NCI-H1105 (cell line): ENCODE measurements around the gene ADAMTS7.
"Not testable (repeated sequence)": the region's sequence is repeated elsewhere in the genome, so short reads cannot be mapped to it uniquely, and the experiment has no call there.

Source experiments
- DNase-seq: peaks from one replicate; lab custom pipeline; 2025; lab: John Stamatoyannopoulos, UW

The ADAMTS7 gene, protein sequence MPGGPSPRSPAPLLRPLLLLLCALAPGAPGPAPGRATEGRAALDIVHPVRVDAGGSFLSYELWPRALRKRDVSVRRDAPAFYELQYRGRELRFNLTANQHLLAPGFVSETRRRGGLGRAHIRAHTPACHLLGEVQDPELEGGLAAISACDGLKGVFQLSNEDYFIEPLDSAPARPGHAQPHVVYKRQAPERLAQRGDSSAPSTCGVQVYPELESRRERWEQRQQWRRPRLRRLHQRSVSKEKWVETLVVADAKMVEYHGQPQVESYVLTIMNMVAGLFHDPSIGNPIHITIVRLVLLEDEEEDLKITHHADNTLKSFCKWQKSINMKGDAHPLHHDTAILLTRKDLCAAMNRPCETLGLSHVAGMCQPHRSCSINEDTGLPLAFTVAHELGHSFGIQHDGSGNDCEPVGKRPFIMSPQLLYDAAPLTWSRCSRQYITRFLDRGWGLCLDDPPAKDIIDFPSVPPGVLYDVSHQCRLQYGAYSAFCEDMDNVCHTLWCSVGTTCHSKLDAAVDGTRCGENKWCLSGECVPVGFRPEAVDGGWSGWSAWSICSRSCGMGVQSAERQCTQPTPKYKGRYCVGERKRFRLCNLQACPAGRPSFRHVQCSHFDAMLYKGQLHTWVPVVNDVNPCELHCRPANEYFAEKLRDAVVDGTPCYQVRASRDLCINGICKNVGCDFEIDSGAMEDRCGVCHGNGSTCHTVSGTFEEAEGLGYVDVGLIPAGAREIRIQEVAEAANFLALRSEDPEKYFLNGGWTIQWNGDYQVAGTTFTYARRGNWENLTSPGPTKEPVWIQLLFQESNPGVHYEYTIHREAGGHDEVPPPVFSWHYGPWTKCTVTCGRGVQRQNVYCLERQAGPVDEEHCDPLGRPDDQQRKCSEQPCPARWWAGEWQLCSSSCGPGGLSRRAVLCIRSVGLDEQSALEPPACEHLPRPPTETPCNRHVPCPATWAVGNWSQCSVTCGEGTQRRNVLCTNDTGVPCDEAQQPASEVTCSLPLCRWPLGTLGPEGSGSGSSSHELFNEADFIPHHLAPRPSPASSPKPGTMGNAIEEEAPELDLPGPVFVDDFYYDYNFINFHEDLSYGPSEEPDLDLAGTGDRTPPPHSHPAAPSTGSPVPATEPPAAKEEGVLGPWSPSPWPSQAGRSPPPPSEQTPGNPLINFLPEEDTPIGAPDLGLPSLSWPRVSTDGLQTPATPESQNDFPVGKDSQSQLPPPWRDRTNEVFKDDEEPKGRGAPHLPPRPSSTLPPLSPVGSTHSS (N-terminal part only)

DNA sequence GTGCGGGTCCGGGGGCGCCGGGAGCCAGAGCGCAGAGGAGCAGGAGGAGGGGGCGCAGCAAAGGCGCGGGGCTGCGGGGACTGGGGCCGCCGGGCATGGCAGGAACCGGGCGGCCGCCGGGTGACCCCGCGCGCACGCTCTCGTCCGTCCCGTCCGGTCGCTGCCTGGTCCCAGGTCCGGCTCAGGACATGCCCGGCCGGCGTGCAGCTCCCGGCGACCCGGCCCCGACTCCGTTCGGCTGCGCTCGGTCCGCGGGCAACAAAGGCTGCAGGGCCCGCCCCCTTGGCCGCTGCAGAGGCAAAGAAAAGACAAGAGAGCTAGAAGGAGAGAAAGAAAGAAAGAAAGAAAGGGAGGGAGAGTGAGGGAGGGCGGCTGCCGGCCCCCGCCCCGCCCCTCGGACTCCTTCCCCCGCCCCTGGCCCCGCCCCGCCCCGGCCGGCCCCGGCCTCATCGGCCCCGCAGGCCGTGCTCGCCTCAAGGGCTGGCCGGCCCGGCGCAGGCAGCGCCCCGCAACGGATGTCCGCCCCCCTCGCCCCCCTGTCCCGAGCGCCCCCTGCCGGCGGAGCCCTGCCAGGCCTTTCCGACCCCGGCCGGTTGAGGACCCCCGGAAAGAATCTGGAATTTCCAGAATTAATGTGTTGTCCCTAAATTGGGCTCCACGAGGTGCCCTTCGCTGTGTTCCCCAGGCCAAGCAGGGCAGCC is at the start of gene ADAMTS7:
Gene ADAMTS7 (minus strand): TSS at position 341 of the 701 bp plus-strand sequence. CDS start 244 bp downstream, at position 97.
- DNase-seq, result peak; percentile 10

DNA sequence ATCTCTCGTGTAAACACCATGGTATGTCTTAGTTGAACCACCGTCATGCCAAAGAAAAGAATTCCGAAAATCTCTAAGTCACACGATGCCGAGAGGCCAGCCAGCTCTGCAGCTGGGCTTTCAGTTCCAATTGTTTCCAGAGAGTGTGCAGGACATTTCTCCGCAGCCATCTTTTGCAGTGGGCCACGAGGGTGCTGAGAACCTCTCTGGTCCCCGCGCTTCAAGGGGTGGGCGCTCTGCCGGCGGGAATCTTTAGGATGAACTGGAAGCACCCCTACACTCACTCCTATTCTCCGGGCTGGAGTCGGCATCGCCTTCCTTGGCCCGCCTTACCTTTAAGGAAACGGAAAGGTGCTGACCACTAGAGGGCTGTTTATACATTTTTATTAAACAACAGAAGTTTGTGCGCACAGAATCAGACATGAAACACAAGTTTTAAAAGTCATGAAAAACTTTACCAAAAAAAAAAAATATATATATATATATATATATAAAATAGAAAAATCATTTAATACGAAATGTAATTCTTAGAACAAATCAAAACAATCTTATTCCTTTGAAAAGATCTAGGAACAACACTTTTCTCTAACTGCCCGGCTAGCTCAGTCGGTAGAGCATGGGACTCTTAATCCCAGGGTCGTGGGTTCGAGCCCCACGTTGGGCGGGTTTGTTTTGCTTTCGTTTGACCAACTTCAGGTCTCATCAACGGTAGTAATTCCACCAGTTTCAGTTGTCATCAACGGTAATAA is 48.9 kb upstream of the ADAMTS7 start:
- DNase-seq, result no peak

DNA sequence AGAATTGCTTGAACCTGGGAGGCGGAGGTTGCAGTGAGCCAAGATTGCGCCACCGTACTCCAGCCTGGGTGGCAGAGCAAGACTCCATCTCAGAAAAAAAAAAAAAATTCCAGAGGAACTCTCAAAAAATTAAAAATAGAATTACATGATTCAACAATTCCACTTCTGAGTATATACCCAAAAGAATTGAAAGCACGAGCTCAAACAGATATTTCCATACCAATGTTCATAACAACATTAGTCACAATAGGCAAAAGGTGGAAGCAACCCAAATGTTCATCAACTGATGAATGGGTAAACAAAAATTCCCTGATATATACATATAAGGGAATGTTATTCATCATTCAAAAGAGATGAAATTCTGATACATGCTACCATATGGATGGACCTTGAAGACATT is 44.5 kb upstream of the ADAMTS7 start:
- DNase-seq, result no peak

DNA sequence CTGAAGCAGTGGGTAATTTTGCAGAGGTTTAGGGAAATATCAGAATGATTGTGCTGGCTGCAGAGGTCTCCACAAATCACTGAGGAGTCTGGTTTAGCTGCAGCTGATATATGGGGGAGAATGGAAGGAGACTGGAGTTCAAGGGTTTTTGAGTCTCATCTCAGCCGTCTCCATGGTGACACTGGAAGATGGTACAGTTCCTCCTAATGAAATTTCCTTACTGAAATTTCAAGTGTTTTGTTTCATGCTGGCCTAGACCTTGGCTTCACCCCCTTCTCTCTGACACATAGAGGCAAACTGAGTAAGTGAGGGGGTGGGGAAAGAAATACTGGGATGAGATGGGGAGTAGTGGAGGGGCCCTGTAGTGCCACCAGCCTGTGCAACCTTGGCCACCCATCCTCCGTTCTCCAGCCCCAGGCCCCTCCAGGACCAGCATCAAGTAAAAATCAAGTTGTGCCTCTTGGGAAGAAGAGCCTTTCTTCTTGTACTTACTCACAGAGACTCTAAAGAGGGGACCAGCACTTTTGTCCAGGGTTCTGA is 43.6 kb upstream of the ADAMTS7 start:
- DNase-seq, result no peak

DNA sequence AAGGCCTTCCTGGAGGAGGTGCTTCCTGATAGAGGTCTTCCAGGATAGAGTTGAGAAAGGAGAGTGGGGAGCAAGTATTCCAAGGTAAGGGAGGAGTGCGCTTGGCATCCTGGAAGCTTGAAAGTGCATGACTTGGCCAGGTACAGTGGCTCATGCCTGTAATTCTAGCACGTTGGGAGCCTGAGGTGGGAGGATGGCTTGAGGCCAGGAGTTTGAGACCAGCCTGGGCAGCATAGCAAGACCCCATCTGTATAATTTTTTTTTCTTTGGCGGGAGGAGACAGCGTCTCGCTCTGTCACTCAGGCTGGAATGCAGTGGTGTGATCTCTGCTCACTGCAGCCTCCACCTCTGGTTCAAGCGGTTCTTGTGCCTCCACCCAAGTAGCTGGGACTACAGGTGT is 42.2 kb upstream of the ADAMTS7 start:
- DNase-seq, result no peak

DNA sequence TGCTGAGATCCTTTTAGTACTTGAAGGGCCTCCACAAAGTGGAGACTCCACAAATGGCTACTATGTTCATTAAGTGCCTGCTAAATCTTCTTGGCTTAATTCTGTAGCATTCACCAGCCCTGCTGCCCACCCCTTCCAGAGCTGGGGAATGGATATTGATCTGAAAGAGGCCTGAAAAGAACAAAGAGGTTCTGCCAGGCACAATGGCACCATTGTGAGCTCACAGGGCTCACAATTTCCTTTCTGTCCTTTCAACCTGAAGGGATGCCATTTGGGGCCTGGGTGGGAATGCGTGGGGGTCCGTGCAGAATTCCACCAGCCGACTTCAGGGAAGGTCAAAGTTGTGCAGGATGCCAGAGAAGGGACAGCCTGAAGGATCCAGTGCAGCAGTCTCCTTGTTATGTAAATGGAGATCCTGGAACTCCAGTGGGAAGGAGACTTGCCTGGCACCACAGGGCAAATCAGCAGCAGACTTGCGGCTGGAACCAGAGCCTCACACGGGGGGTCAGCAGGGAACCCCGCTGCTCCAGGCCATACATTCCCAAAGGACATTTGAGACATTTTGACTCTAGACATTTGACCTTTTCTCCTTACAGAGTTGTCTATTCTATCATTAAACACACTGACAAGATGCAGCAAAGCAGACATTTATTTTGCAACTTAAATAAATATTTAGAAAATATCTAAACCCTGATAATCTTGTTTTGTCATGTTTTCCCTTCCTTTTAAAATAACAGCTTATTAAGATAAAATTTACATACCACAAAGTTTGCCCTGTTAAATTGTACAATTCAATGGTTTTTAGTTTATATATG is 39.9 kb upstream of the ADAMTS7 start:
- DNase-seq, result no peak

DNA sequence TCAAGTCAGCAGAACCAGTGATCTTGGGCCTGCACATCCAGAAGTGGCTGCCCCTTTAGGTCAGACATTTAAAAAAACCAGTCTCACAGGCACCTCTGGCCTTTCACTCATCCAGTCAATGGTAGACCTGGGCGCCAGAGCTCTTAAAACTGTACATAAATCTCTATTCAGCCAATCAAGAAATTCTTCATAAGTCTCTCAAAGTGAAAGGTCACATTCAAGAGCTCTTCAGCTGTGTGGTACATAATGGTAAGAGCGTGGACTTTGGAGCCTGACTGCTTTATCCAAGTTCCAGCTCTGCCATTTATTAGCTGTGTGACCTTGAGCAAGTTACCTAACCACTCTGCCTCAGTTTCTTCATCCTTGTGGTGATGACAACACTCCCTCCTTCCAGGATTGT is 39.1 kb upstream of the ADAMTS7 start:
- DNase-seq, result no peak

DNA sequence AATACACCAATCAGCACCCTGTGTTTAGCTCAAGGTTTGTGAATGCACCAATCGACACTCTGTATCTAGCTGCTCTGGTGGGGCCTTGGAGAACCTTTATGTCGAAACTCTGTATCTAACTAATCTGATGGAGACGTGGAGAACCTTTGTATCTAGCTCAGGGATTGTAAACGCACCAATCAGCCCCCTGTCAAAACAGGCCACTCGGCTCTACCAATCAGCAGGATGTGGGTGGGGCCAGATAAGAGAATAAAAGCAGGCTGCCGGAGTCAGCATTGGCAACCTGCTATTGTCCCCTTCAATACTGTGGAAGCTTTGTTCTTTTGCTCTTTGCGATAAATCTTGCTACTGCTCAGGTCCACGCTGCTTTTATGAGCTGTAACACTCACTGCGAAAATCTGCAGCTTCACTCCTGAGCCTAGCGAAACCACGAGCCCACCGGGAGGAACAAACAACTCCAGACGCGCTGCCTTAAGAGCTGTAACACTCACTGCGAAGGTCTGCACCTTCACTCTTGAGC is 36.2 kb upstream of the ADAMTS7 start:
- not testable (repeated sequence) for DNase-seq

DNA sequence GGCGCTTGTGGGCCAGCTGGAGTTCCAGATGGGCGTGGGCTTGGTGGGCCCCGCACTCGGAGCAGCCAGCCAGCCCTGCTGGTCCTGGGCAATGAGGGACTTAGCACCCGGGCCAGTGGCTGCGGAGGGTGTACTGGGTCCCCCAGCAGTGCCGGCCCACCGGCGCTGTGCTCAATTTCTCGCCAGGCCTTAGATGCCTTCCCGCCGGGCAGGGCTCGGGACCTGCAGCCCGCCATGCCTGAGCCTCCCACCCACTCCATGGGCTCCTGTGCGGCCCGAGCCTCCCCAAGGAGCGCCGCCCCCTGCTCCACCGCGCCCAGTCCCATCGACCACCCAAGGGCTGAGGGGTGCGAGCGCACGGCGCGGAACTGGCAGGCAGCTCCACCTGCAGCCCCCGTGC is 35.6 kb upstream of the ADAMTS7 start:
- not testable (repeated sequence) for DNase-seq

DNA sequence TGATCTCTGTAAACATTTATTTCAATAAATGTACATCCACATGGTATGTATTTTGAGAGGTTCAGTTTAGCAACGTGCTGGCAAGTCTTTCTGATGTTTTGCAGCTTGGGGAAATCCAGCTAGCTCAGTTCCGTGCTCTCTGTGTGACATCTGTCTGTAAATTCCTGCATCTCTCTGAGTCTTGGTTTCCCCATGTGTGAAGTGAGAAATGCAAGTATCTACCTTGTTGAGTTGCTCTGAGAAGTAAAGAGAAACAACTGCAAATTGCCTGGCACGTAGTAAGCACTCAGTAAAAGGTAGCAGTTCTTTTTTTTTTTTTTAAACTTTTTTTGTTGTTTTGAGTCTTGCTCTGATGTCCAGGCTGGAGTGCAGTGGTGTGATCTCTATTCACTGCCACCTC is 31.3 kb upstream of the ADAMTS7 start:
- no peak for DNase-seq

DNA sequence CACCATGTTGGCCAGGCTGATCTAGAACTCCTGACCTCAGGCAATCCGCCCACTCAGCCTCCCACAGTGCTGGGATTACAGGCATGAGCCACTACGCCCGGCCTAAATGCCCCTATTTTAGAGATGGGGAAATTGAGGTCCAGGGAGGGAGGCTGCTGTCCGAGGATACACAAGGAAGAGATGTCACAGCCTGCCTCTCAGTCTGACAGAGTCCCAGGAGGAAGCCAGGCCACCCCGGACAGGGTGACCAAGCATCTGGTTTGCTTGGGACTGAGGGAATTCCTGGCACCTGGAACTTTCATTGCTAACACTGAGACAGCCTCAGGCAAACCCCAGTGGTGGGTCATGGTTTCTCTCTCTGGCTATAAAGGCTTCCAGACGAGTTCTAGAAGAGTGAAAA is 30.6 kb upstream of the ADAMTS7 start:
- DNase-seq, result no peak

DNA sequence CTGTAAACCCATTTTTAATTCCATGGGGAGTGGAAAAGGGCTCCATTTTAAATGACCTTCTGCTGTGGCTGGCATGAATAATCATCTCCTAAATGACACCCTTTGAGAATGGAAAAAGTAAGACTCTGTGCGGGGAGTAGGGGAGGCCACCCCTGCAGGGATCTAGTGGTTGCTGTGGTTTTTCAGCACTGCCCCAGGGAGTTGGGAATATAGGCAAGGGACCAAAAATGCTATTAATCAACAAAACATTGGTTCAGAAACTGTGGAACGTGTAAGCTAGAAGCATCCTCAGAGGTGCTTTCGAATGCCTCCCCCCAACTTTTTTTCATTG is 30.1 kb upstream of the ADAMTS7 start:
- no peak for DNase-seq

DNA sequence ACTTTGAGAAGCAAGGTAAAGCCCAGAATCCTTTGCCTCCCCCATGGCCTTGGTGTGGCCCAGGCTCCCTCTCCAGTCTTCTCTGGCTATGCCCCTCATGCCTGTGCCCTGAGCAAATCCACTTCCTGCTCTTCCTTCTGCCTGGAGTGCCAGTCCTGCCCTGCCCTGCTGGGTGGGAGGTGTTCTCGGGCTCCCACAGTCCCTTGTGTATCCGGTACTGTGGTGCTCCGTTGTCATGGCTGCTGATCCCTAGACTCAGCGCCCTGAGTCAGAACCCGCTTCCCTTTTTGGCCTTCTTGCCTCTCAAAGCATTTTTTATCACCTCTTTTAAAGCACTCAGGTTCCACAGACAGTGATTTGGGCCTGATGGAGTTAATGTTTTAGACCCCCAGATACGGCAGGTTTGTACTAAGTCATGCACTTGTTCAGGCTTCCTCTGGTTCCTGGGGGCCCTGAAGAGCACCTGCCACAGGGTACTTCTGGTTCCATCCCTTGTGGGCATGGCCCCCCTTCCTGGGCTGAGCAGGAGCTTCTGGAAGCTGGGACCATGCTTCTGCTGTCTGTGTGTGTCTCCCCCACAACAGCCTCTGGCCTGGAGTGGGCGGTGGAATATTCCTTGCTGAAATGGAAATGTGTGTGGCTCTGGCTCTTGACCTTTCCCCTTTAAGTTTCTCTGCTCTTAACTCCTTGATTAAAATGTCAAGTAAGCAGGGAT is 29.6 kb upstream of the ADAMTS7 start:
- DNase-seq, result no peak

DNA sequence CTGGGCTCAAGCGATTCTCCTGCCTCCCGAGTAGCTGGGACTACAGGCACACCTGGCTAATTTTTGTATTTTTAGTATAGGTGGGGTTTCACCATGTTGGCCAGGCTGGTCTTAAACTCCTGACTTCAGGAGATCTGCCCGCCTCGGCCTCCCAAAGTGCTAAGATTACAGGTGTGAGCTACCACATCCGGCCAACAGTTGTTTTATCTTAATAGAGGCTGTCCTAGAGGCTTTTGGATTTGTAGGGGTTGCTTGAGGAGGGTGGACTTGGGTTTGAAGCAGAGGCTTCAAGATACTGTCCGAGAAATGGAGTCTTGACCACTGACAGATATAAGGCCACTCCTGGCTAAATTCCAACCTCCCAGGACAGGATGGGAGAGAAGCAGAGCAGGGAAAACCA is 27.9 kb upstream of the ADAMTS7 start:
- not testable (repeated sequence) for DNase-seq

DNA sequence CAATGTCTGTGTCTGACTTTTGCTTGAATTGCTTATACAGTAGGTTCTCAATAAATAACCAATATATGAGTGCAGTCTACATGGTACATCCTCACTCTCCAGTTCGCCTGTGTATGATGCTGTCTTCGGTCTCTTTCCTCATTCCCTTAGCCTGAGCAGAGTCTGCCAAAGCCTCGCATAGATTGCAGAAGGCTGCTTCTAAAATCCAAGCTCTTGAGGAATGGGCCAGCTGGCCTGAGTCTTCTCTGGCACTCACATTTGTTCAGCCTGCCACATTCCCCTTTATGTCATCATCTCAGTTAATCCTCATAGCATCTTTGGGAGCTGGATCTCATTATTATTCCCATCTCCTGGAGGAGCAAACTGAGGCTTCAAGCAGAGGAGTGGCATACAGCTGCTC is 27.2 kb upstream of the ADAMTS7 start:
- DNase-seq, result no peak

DNA sequence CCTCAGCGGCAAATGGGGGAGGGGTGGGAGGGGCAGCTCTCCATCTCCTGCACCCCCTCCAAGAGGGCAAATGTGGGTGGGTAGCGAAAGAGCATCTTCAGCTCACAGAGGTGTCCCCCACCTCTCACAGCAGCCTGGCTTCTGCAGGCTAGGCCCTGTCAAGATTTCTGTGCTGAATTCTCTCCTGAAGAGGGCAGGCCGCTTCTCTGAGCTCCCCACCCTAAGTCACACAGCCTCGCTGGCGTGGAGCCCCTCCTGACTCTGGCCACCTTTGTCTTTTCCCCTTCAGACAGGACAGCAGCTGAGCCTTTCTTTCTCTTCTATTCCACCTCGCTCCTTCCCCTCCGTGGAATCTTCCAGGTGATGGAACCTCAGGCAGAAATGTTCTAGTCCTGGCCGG is 26.3 kb upstream of the ADAMTS7 start:
- DNase-seq, result no peak

DNA sequence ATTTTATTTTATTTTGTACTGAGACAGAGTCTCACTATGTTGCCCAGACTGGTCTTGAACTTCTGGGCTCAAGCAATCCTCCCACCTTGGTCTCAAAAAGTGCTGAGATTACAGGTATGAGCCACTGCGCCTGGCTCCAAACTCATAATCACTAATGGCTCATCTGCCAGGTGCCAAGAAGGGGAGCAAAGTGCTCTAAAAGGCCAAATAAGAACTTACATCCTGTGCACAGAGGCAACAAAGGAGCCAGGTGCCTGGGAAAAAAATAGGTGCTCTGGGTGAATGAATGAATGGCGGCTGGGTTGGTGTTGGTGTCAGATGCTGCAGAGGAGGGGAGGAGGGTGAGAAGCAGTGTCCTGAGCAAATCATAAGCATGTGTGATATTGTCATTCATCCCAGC is 25.9 kb upstream of the ADAMTS7 start:
- DNase-seq, result no peak

DNA sequence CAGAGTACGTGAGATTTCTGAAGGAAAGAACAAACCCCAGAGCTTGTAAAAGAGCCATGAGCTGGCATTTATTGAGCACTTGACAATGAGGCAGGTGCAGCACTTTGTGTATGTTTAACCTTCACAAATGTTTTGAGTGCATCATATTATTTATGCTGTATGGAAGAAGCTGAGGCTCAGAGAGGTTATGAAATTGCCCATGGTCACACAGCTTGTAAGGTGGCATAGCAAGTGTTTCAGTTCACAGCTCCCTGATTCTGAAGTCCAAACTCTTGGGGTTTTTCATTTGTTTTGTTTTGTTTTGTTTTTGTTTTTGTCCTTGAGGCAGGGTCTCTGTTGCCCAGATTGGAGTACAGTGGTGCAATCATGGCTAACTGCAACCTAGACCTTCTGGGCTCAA is 25.1 kb upstream of the ADAMTS7 start:
- no peak for DNase-seq
